Stimulated activated CD4-positive, alpha-beta T cell treated with anti-CD3 and anti-CD28 coated beads, Interleukin-2, amount 100 ng/mL, for 4 hours (primary cell): ENCODE measurements around the gene FUT8.
"Not testable (repeated sequence)": the region's sequence is repeated elsewhere in the genome, so short reads cannot be mapped to it uniquely, and the experiment has no call there.

ENCODE experiments used
- DNase-seq: peaks from one replicate; pipeline ENCODE4 v3.0.0-alpha.2; 2020; ENCODE audit warnings: low read depth

Gene FUT8

GRCh38 chr14:65419593-65420252 lies 7.2 kb downstream of the FUT8 start:
- no peak for DNase-seq

DNA sequence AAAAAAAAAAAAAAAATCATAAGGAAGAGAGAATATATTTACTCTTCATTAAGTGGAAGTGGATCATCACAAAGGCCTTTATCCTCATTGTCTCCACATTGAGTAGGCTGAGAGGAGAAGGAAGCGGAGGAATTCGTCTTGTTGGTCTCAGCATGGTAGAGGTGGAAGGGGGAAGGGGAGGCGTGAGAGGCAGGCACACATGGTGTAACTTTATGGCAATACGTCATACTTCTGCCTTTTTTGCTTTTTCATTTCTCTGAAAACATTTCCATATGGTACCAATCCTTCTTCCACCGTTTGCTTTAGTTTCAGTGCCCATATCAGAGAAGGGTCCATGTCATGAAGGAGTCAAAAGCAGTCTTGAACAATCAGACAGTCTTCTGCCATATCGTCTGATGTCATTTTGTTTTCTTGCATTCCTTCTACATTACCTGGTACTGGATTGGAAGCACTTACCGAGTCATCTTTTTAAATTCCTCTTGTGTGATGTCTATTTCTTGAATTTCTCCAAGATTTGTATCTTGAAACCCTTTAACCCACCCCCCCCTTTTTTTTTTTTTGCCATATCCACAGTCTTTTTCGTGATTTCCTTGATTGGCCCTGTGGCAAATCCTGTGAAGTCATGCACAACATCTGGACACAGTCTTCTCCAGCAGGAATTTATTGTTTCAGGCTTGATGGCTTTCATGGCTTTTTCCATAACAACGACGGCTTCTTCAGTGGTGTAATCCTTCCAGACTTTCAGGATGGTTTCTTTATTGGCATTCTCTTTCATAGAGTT lies 8.9 kb downstream of the FUT8 start:
- no peak for DNase-seq

DNA sequence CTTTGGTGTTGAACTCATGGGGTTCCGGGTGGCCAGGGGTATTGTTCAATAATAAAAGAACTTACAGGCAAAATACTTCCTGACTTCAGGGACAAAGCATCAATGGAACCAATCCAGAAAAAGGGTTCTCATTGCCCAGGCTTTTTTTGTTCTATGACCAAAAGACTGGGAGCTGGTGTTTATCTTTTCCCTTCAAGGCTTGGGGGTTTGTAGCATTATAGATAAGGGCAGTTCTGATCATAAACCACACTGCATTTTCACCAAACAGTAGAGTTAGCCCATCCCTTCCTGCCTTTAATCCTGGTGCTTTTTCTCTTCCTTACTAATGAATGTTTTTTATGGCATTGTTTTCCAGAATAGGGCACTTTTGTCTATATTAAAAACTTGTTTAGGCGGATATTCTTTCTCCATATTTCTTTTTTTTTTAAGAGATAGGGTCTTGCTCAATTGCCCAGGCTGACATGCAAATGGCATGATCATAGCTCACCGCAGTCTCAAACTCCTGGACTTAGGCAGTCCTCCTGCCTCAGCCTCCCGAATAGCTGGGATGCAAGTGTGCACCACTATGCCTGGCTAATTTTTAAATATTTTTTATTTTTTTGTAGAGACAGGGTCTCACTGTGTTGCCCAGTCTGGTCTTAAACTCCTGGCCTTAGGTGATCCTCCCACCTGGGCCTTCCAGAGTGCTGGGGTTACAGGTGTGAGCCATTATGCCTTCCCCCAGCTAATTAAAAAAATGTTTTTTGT lies 9.7 kb downstream of the FUT8 start:
- DNase-seq: no peak

GRCh38 chr14:65423982-65424381 lies 11.5 kb downstream of the FUT8 start:
- DNase-seq: no peak

- DNase-seq: no peak
Observed at GRCh38 chr14:65424531-65424930, 12.0 kb downstream of the FUT8 start.

GRCh38 chr14:65425885-65426284 lies 13.4 kb downstream of the FUT8 start:
- DNase-seq: no peak

GRCh38 chr14:65426902-65427301 lies 14.4 kb downstream of the FUT8 start:
- DNase-seq: not testable (repeated sequence)

DNA sequence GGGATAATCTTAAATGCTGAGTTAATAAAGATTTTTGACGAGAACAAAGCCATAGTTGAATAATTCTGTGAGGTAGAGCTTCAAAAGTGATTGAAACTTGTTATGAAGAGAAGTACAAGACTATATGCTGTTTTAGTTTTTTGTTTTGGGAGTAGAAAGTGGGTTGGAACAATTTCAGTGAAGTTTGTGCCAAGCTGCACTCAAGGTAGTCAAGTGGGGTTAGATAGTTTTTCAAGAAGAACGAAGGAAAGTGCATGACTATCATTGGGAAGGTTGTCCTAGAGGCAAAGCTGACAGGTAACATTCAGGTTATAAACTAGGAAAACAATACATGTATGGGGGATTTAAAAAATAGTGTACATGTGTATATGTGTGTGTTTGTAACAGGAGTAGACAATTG lies 16.2 kb downstream of the FUT8 start:
- DNase-seq: no peak

DNA sequence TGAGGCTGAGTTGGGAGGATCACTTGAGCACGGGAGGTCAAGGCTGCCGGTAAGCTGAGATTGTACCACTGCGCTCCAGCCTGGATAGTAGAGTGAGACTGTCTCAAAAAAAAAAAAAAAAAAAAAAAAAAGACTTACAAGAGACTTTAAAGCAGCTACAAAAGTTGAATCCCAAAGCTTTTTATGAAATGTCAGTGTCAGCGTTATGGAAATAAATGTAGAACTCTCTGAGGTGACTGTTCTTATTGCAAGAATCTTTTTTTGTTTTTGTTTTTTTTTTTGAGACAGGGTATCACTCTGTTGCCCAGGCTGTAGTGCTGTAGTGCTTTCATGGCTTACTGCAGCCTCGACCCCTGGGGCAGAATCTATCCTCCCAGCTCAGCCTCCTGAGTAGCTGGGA lies 17.2 kb downstream of the FUT8 start:
- DNase-seq: no peak

- DNase-seq: no peak
Observed at GRCh38 chr14:65431245-65431644, 18.7 kb downstream of the FUT8 start.

- no peak for DNase-seq
Observed at GRCh38 chr14:65431951-65432350, 19.4 kb downstream of the FUT8 start.

- no peak for DNase-seq
Observed at GRCh38 chr14:65432361-65432948, 19.9 kb downstream of the FUT8 start.

DNA sequence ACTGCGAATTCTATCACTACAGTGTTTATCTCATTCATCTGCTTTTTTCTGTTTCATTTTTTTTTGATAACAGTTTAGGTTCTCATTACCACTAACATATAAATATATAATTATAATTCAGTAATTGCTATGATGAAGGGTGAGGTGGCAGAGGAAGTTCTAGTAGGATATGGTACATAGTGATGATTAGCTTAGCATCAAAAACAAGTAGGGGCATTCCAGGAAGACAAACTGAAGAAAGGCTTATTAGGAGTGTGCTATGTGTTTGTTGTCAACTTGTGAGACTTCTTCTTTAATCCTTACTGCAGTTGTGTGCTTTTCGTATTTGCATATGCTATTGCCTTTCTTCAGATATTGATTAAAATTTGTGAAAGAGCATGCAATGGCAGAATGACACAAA lies 20.6 kb downstream of the FUT8 start:
- DNase-seq: no peak

GRCh38 chr14:65433646-65434045 lies 21.1 kb downstream of the FUT8 start:
- no peak for DNase-seq

DNA sequence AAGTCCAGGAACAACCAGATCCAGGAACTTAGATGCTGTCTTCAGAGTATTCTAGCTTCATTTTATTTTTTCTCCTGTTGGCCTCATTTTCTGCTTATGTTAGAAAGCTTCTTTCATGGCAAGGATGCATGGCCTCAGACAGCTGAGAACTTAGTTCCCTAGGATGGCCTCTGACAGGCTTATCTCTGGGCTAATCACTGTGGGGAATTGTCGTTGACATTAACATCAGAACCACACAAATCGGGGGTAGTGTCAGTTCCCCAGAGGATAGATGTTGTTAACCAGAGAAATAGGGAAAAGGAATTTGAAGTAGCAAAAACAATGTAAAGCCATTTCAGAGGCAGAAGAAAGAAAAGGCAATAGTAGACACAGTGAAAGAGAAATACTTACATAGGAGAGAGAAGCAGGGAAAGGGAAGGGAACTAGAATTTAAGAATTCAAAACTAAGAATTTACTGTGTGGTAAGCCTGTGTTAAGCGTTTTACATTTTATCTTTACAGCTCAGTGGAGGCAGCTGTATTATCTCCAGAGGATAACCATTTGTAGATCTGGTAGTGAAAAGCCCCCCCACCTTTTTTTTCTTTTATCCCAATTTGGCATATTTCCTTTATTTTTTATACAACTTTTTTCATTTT lies 21.8 kb downstream of the FUT8 start:
- DNase-seq: no peak

- no peak for DNase-seq
Observed at GRCh38 chr14:65438266-65438933, 25.9 kb downstream of the FUT8 start.

DNA sequence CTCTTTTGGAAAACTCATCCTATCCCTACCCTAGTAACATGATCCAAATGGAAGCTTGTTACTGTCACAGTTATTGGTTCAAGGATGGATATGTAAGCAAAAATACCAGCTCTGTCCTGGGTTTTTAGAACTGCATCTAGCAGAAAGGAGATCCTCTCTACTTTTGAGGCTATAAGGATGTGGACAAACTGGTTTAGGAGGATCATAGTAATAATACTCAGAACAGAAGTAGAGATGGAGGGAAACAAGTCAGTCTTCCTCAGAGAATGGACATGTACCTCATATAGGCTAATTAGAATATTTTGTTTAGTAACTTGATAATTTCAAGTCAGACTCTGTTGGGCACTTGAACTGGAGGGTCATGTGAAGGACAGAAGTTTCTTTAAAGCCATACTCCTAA lies 26.6 kb downstream of the FUT8 start:
- DNase-seq: no peak

GRCh38 chr14:65440230-65440629 lies 27.7 kb downstream of the FUT8 start:
- no peak for DNase-seq

GRCh38 chr14:65444230-65444629 lies 31.7 kb downstream of the FUT8 start:
- no peak for DNase-seq

DNA sequence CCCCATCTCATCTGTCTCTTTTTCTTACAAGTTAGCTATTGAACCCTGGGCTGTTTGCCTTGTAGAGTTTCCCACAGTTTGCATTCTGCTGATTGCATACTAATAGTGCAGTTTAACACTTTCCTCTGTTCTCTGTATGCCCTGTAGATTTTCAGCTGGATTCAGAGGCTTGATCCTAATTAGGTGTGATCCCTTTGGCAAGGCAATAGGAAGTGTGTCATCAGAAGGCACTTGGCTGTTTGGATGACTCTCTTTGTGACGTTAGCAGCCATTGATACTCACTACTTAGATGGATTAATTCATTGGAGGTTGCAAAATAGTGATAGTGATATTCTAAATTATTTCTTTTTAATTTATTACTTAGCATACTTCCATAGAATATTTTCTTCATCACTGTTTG lies 33.6 kb downstream of the FUT8 start:
- DNase-seq: no peak

DNA sequence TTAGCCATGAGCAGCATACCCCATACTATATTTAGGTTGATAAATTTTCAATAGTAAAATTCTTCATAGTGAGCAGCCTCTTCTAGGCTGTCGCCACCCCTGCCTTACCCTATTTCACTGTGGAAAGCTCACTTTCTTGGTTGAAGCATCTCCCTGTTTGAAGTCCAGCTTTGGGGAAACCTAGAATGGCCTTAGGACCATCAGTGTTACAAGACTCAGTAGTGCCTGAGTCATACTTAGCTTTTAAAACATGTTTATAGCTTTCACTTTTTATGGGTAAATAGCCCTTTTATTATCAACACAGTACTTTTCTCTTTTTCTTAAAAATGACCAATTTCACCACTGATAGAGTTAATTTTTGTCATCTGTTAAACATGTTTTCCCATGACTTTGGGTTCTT lies 37.1 kb downstream of the FUT8 start:
- DNase-seq: no peak
